Activated naive CD8-positive, alpha-beta T cell treated with anti-CD3 and anti-CD28 coated beads, Interleukin-2, amount 50 U/mL, for 16 hours (primary cell): ENCODE measurements around the gene C12orf50.
"Not testable (repeated sequence)": the region's sequence is repeated elsewhere in the genome, so short reads cannot be mapped to it uniquely, and the experiment has no call there.

Experiments
- DNase-seq: peaks from one replicate; pipeline ENCODE4 v3.0.0-alpha.2; 2020; ENCODE audit warnings: low read depth, low spot score

C12orf50 gene

GRCh38 chr12:88029093-88029665 is at the start of gene C12orf50:
Gene C12orf50 (minus strand): TSS chr12:88029401. CDS start chr12:88026962, 2,439 bp downstream.
- DNase-seq: no peak

GRCh38 chr12:88067301-88067700 is 38.1 kb upstream of the C12orf50 start:
- no peak for DNase-seq

GRCh38 chr12:88063375-88063774 is 34.2 kb upstream of the C12orf50 start:
- DNase-seq: no peak

GRCh38 chr12:88062474-88062873 is 33.3 kb upstream of the C12orf50 start:
- DNase-seq: no peak

- no peak for DNase-seq
These were observed 29.5 kb upstream of the C12orf50 start for GRCh38 chr12:88058719-88059077.

GRCh38 chr12:88057994-88058718 is 29.0 kb upstream of the C12orf50 start:
- no peak for DNase-seq

- no peak for DNase-seq
These were observed 27.4 kb upstream of the C12orf50 start for GRCh38 chr12:88056571-88056970.

GRCh38 chr12:88052686-88053085 is 23.5 kb upstream of the C12orf50 start:
- no peak for DNase-seq

- DNase-seq: no peak
These were observed 14.8 kb upstream of the C12orf50 start for GRCh38 chr12:88044035-88044434.

- no peak for DNase-seq
These were observed 8.6 kb upstream of the C12orf50 start for GRCh38 chr12:88037770-88038169.

- no peak for DNase-seq
These were observed 7.3 kb upstream of the C12orf50 start for GRCh38 chr12:88036353-88036965.

- DNase-seq: no peak
These were observed 6.7 kb upstream of the C12orf50 start for GRCh38 chr12:88035907-88036289.

GRCh38 chr12:88035271-88035906 is 6.2 kb upstream of the C12orf50 start:
- peak; percentile 76 for DNase-seq

- DNase-seq: not testable (repeated sequence)
These were observed 2.0 kb upstream of the C12orf50 start for GRCh38 chr12:88031161-88031560.

- DNase-seq: no peak
These were observed 3.0 kb downstream of the C12orf50 start for GRCh38 chr12:88026196-88026595.

- DNase-seq: no peak
These were observed 11.2 kb downstream of the C12orf50 start for GRCh38 chr12:88017964-88018363.

GRCh38 chr12:88015825-88016224 is 13.4 kb downstream of the C12orf50 start:
- no peak for DNase-seq

- no peak for DNase-seq
These were observed 17.4 kb downstream of the C12orf50 start for GRCh38 chr12:88011755-88012154.

- DNase-seq: no peak
These were observed 22.9 kb downstream of the C12orf50 start for GRCh38 chr12:88006351-88006750.

GRCh38 chr12:88001327-88001726 is 27.9 kb downstream of the C12orf50 start:
- DNase-seq: no peak

- DNase-seq: peak; percentile 1
These were observed 33.5 kb downstream of the C12orf50 start for GRCh38 chr12:87995581-87996178.

- no peak for DNase-seq
These were observed 37.7 kb downstream of the C12orf50 start for GRCh38 chr12:87991483-87991882.
